AG09319 (cell line): Measurements from ENCODE around the gene CACNB2.

Experiments used
- DNase-seq: peaks from one replicate; pipeline ENCODE4 v3.0.0-alpha.2; 2010; ENCODE audit warnings: low read depth; ENCODE audit errors: extremely low read depth
- TF ChIP-seq, protein P1 (sequence below): IDR thresholded peaks from 2 replicates; pipeline ENCODE4 v1.5.1; 2011; ENCODE audit warnings: low read depth, mild to moderate bottlenecking, inconsistent platforms, low read length, moderate library complexity

Gene CACNB2

DNA sequence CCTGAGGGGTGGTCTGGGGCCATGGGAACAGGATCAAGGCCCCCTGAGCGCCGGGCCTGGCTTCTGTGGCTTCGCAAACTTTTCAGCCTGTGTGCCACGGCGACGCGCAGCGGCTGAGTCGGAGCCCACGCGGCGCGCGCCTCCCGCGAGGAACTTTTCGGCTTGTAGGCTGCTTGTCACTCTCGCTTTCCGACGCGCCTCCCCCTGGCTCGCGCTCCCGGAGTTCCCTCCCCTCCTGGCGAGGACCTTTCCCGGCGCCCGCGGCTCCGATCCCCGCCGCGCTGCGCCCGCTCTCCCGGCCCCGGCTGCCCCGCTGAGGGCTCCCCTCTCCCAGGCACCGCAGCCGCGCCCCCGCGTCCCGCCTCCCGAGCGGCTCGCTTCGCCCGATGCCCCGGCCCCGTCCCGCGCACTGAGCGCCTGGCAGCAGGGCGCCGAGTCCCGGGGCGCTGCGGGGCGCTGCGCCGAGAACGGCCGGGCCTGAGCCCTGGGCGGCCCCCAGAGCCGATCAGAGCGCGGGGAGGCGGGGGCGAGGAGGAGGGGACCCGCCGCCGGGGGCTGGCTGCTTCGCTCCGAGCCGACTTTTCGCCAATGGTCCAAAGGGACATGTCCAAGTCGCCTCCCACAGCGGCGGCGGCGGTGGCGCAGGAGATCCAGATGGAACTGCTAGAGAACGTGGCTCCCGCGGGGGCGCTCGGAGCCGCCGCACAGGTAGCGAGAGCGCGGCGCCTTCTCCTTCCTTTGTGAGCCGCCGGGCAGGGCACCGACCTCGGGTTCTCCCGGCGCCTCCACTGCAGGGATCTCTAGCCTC is at the start of gene CACNB2:
TSS of gene CACNB2 (plus strand) at position 276 of the 808 bp plus-strand sequence.
- peak; percentile 15 for DNase-seq
- TF ChIP-seq, protein P1, sequence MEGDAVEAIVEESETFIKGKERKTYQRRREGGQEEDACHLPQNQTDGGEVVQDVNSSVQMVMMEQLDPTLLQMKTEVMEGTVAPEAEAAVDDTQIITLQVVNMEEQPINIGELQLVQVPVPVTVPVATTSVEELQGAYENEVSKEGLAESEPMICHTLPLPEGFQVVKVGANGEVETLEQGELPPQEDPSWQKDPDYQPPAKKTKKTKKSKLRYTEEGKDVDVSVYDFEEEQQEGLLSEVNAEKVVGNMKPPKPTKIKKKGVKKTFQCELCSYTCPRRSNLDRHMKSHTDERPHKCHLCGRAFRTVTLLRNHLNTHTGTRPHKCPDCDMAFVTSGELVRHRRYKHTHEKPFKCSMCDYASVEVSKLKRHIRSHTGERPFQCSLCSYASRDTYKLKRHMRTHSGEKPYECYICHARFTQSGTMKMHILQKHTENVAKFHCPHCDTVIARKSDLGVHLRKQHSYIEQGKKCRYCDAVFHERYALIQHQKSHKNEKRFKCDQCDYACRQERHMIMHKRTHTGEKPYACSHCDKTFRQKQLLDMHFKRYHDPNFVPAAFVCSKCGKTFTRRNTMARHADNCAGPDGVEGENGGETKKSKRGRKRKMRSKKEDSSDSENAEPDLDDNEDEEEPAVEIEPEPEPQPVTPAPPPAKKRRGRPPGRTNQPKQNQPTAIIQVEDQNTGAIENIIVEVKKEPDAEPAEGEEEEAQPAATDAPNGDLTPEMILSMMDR, result no peak

DNA sequence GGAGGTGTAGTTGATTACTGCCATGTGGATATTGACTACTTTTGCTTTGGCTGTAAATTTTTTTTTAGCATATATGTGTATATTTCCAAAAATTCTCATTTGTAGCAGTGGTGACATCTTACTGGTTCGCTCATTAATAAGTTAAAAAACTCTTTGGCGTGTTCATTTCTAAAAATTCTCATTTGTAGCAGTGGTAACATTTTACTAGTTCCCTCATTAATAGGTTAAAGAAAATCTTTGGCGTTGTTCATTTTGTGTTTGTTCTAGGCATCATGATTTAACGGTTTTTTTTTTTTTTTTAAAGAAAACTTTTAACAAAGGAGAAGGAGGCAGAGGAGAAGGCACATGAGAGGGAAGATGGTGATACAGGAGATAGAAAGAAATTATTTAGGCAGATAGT is 45.9 kb upstream of the CACNB2 start:
- TF ChIP-seq, protein P1, result no peak
- no peak for DNase-seq

DNA sequence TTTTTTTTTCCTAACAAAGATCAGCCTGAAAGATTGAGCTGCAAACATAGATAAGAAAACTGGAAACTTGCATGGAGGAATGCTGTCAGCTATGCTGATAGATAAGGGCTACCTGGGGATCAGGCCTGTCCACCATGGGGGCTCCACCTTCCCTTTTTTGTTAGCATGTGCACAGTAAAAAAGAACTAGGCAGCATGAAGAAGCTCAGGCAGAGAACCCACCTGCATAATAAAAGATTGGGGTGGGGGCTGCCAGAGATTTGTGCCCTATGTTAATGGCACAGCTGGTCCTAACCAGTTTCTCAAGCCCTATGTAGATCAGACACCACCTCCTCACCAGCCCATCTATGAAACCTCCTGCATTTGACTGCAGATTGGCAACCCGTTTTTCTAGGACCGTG is 45.4 kb upstream of the CACNB2 start:
- TF ChIP-seq, protein P1, result no peak
- no peak for DNase-seq

- TF ChIP-seq, protein P1, result no peak
- no peak for DNase-seq
Observed at GRCh38 chr10:18097524-18097923, 42.7 kb upstream of the CACNB2 start.

GRCh38 chr10:18098201-18098600 is 42.0 kb upstream of the CACNB2 start:
- TF ChIP-seq, protein P1, result no peak
- DNase-seq, result no peak

DNA sequence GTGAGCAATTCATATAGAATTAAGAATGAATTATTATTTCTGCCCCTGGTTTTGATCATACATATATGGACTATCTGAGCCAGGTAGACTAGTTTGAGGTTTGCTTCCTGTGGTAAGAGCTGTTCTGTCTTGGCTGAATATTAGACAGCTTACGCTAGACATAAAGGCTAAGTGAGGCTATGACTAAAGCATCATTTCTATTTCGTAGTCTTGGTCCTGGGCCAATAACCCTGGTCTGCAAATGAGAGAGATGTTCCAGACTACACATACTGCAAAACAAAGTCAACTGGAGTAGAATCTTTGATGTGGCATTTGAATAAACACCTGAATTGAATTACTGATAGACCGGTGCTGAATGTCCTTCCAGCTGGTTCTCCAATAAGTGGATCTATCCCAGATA is 40.8 kb upstream of the CACNB2 start:
- DNase-seq, result no peak
- TF ChIP-seq, protein P1, result no peak

DNA sequence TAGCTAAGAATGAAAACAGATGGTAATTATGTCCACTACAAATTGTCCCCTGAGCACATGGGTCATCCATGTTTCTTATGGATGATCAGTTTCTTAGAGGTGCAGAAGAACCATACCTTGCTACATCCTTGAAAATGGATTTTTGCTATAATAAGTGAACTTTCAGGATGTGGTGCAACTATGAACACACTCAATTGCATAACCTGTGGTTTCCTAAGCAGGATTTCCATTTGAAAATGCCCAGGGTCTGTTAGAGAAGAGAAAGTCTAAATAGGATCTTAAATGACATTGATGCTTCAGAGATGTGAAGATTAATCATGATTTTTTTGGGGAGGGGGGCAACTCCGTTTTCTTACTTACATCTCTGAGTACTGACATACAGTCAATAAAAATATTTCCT is 39.6 kb upstream of the CACNB2 start:
- DNase-seq, result no peak
- TF ChIP-seq, protein P1, result no peak
